DMS 273 treated with DMSO at 0.1 percent for 48 hours (cell line): ENCODE results near the gene AFMID.
A peak's percentile ranks its signal among the peaks of the same experiment; 100 is the strongest.
"Not testable (repeated sequence)": the region's sequence is repeated elsewhere in the genome, so short reads cannot be mapped to it uniquely, and the experiment has no call there.

Experiments
- DNase-seq: peaks from one replicate; lab custom pipeline; 2025; lab: John Stamatoyannopoulos, UW

AFMID gene

GRCh38 chr17:78154903-78155811, 32.0 kb upstream of the AFMID start:
- no peak for DNase-seq

- DNase-seq = no peak
Observed at GRCh38 chr17:78159575-78160158, 27.5 kb upstream of the AFMID start.

GRCh38 chr17:78163881-78164747, 23.0 kb upstream of the AFMID start:
- DNase-seq = no peak

GRCh38 chr17:78164748-78165607, 22.2 kb upstream of the AFMID start:
- DNase-seq = no peak

- no peak for DNase-seq
Observed at GRCh38 chr17:78166416-78166815, 20.7 kb upstream of the AFMID start.

GRCh38 chr17:78168242-78168902, 18.8 kb upstream of the AFMID start, which contains the start of gene SYNGR2:
Gene SYNGR2, plus strand, starts transcription at chr17:78168581. Its CDS starts 36 bp downstream, at chr17:78168617.
- DNase-seq = peak; percentile 22

- DNase-seq = no peak
Observed at GRCh38 chr17:78168903-78169793, 18.0 kb upstream of the AFMID start.

GRCh38 chr17:78170692-78171590, 16.2 kb upstream of the AFMID start:
- no peak for DNase-seq

GRCh38 chr17:78171591-78172248, 15.4 kb upstream of the AFMID start:
- not testable (repeated sequence) for DNase-seq

GRCh38 chr17:78172249-78173051, 14.7 kb upstream of the AFMID start:
- no peak for DNase-seq

- DNase-seq = no peak
Observed at GRCh38 chr17:78173097-78173715, 14.0 kb upstream of the AFMID start.

- no peak for DNase-seq
Observed at GRCh38 chr17:78174346-78174869, 12.8 kb upstream of the AFMID start.

- DNase-seq = peak; percentile 84
Observed at GRCh38 chr17:78174870-78175642, 12.1 kb upstream of the AFMID start.

- no peak for DNase-seq
Observed at GRCh38 chr17:78175643-78175981, 11.6 kb upstream of the AFMID start.

GRCh38 chr17:78176548-78177025, 10.6 kb upstream of the AFMID start:
- DNase-seq = no peak

GRCh38 chr17:78179372-78179771, 7.8 kb upstream of the AFMID start:
- DNase-seq = no peak
